HepG2 (cell line): ENCODE measurements around the gene ZNF20. TPM values are rescaled to one million over a fixed set of nuclear protein-coding genes. Genes with fewer than 3 reads are reported as not detected.

ENCODE experiments used
- ARNT ChIP-seq: fragments of 450-650 bp; IDR thresholded peaks from 2 replicates; pipeline ENCODE4 v1.6.1; 2017
- EP300 ChIP-seq, 3 experiments: sonication (generic) in 1 of 3; formaldehyde crosslinking in 1 of 3; IDR thresholded peaks; 2 replicates each; pipeline versions ENCODE4 v1.5.1 to v1.6.1; 2011 to 2020; ENCODE audit warnings: low read depth in 2 of 3, low read length in 2 of 3, borderline replicate concordance in 1 of 3, improper control_type of control experiment in 1 of 3, mild to moderate bottlenecking in 1 of 3, missing genetic modification reagents in 1 of 3, moderate library complexity in 1 of 3
- GLMP ChIP-seq: sonication (generic); formaldehyde crosslinking; IDR thresholded peaks from 2 replicates; pipeline ENCODE4 v1.9.0; 2021; ENCODE audit warnings: missing genetic modification reagents, mild to moderate bottlenecking, borderline replicate concordance
- GTF3A ChIP-seq: sonication (generic); formaldehyde crosslinking; conservative IDR thresholded peaks from 2 replicates; pipeline ENCODE4 v1.4.0; 2020; ENCODE audit warnings: mild to moderate bottlenecking, missing genetic modification reagents
- IRX3 ChIP-seq: sonication (generic); formaldehyde crosslinking; IDR thresholded peaks from 2 replicates; pipeline ENCODE4 v1.8.1; 2023; ENCODE audit warnings: mild to moderate bottlenecking, low read depth, missing genetic modification reagents, borderline replicate concordance
- KLF11 ChIP-seq: IDR thresholded peaks from 2 replicates; pipeline ENCODE4 v1.6.1; 2016; ENCODE audit warnings: missing compliant biosample characterization
- MED13 ChIP-seq: sonication (generic); formaldehyde crosslinking; IDR thresholded peaks from 2 replicates; pipeline ENCODE4 v1.5.0; 2020; ENCODE audit warnings: missing genetic modification reagents
- MED8 ChIP-seq: sonication (generic); formaldehyde crosslinking; IDR thresholded peaks from 2 replicates; pipeline ENCODE4 v1.8.1; 2023; ENCODE audit warnings: mild to moderate bottlenecking, missing genetic modification reagents; ENCODE audit not compliant: insufficient replicate concordance
- PHF20 ChIP-seq: sonication (generic); formaldehyde crosslinking; IDR thresholded peaks from 2 replicates; pipeline ENCODE4 v1.5.0; 2020; ENCODE audit warnings: mild to moderate bottlenecking, missing genetic modification reagents
- PLSCR1 ChIP-seq: sonication (generic); formaldehyde crosslinking; IDR thresholded peaks from 2 replicates; pipeline ENCODE4 v1.5.0; 2020; ENCODE audit warnings: missing genetic modification reagents, mild to moderate bottlenecking, borderline replicate concordance
- POLR2AphosphoS5 ChIP-seq: IDR thresholded peaks from 2 replicates; pipeline ENCODE4 v1.6.1; 2012; ENCODE audit warnings: low read depth, low read length
- RBM39 ChIP-seq: fragments of 200-400 bp; formaldehyde crosslinking; IDR thresholded peaks from one replicate; pipeline ENCODE4 v1.6.1; 2018; ENCODE audit warnings: antibody characterized with exemption, mild to moderate bottlenecking, low read depth, low read length; ENCODE audit not compliant: poor library complexity, severe bottlenecking
- SKI ChIP-seq: fragments of 450-650 bp; IDR thresholded peaks from one replicate; pipeline ENCODE4 v1.6.1; 2018; ENCODE audit warnings: mild to moderate bottlenecking; ENCODE audit not compliant: partially characterized antibody
- SRF ChIP-seq: IDR thresholded peaks from 2 replicates; pipeline ENCODE4 v1.6.1; 2011; ENCODE audit warnings: mild to moderate bottlenecking, low read depth, low read length, moderate library complexity
- TOE1 ChIP-seq: sonication (generic); formaldehyde crosslinking; IDR thresholded peaks from 2 replicates; pipeline ENCODE4 v1.4.0; 2020; ENCODE audit warnings: mild to moderate bottlenecking, missing genetic modification reagents
- ZC3H13 ChIP-seq: sonication (generic); formaldehyde crosslinking; IDR thresholded peaks from 2 replicates; pipeline ENCODE4 v1.8.1; 2023; ENCODE audit warnings: mild to moderate bottlenecking, missing genetic modification reagents, moderate library complexity
- ZNF12 ChIP-seq: sonication (generic); formaldehyde crosslinking; IDR thresholded peaks from 2 replicates; pipeline ENCODE4 v1.5.0; 2020; ENCODE audit warnings: missing genetic modification reagents
- ZNF44 ChIP-seq: sonication (generic); formaldehyde crosslinking; IDR thresholded peaks from 2 replicates; pipeline ENCODE4 v1.5.1; 2020; ENCODE audit warnings: mild to moderate bottlenecking, missing genetic modification reagents
- ZNF567 ChIP-seq: sonication (generic); formaldehyde crosslinking; IDR thresholded peaks from 2 replicates; pipeline ENCODE4 v1.8.1; 2023; ENCODE audit warnings: mild to moderate bottlenecking, missing genetic modification reagents, borderline replicate concordance
- ZNF788 ChIP-seq: sonication (generic); formaldehyde crosslinking; IDR thresholded peaks from 2 replicates; pipeline ENCODE4 v1.5.0; 2020; ENCODE audit warnings: mild to moderate bottlenecking, missing genetic modification reagents, borderline replicate concordance
- ZSCAN22 ChIP-seq: sonication (generic); formaldehyde crosslinking; IDR thresholded peaks from 2 replicates; pipeline ENCODE4 v1.4.0; 2020; ENCODE audit warnings: mild to moderate bottlenecking, missing genetic modification reagents
- polyA plus RNA-seq, 8 experiments: library from polyadenylated mRNA; depleted of rRNA in 3 of 8; stranded (reverse) in 7 of 8; unstranded in 1 of 8; fragments of >200 nt; fragmentation: Illumina TruSeq in 4 of 8; extraction: Trizol in 4 of 8; gene quantifications; 2 replicates each; pipeline versions ENCODE4 v1.2.1 to v1.2.3, GENCODE V29; 2011 to 2016; ENCODE audit warnings: low read depth in 4 of 8, missing spikeins in 1 of 8, mixed read lengths in 1 of 8; ENCODE audit not compliant: insufficient read depth in 1 of 8
- total RNA-seq, 5 experiments: library from RNA; depleted of rRNA; stranded (reverse); fragments of >200 nt; fragmentation: Illumina TruSeq; extraction: Trizol; gene quantifications; 2 replicates each; pipeline ENCODE4 v1.2.3, GENCODE V29; 2016; ENCODE audit warnings: low read depth in 1 of 5
- TF ChIP-seq, protein P1 (sequence below): sonication (generic); formaldehyde crosslinking; IDR thresholded peaks from 2 replicates; pipeline ENCODE4 v1.9.0; 2021; ENCODE audit warnings: mild to moderate bottlenecking, missing genetic modification reagents

ZNF20 gene
- total and polyA plus RNA-seq, 2 of the 13 experiments (the other 11 are each of a cell fraction or from before 2014, with no cell fraction given) = 1.6 to 8.0 TPM

- TF ChIP-seq, protein P1, sequence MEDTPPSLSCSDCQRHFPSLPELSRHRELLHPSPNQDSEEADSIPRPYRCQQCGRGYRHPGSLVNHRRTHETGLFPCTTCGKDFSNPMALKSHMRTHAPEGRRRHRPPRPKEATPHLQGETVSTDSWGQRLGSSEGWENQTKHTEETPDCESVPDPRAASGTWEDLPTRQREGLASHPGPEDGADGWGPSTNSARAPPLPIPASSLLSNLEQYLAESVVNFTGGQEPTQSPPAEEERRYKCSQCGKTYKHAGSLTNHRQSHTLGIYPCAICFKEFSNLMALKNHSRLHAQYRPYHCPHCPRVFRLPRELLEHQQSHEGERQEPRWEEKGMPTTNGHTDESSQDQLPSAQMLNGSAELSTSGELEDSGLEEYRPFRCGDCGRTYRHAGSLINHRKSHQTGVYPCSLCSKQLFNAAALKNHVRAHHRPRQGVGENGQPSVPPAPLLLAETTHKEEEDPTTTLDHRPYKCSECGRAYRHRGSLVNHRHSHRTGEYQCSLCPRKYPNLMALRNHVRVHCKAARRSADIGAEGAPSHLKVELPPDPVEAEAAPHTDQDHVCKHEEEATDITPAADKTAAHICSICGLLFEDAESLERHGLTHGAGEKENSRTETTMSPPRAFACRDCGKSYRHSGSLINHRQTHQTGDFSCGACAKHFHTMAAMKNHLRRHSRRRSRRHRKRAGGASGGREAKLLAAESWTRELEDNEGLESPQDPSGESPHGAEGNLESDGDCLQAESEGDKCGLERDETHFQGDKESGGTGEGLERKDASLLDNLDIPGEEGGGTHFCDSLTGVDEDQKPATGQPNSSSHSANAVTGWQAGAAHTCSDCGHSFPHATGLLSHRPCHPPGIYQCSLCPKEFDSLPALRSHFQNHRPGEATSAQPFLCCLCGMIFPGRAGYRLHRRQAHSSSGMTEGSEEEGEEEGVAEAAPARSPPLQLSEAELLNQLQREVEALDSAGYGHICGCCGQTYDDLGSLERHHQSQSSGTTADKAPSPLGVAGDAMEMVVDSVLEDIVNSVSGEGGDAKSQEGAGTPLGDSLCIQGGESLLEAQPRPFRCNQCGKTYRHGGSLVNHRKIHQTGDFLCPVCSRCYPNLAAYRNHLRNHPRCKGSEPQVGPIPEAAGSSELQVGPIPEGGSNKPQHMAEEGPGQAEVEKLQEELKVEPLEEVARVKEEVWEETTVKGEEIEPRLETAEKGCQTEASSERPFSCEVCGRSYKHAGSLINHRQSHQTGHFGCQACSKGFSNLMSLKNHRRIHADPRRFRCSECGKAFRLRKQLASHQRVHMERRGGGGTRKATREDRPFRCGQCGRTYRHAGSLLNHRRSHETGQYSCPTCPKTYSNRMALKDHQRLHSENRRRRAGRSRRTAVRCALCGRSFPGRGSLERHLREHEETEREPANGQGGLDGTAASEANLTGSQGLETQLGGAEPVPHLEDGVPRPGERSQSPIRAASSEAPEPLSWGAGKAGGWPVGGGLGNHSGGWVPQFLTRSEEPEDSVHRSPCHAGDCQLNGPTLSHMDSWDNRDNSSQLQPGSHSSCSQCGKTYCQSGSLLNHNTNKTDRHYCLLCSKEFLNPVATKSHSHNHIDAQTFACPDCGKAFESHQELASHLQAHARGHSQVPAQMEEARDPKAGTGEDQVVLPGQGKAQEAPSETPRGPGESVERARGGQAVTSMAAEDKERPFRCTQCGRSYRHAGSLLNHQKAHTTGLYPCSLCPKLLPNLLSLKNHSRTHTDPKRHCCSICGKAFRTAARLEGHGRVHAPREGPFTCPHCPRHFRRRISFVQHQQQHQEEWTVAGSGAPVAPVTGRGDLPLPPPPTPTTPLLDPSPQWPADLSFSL (CRISPR knock-in tag) = no peak
- TF ChIP-seq SKI = no peak
- no peak for TF ChIP-seq ZNF567 (CRISPR knock-in tag)
- TF ChIP-seq POLR2AphosphoS5 = peak; percentile 70
- TF ChIP-seq ZSCAN22 (CRISPR knock-in tag) = no peak
- no peak; the same call in 1 of the 2 replicates for TF ChIP-seq MED13 (CRISPR knock-in tag)
- TF ChIP-seq TOE1 (CRISPR knock-in tag) = no peak
- peak; percentile 22 for TF ChIP-seq RBM39
- no peak for TF ChIP-seq GLMP
- TF ChIP-seq ARNT = no peak
- no peak for TF ChIP-seq IRX3 (CRISPR knock-in tag)
- TF ChIP-seq PHF20 = peak; percentile 68; the same call in 1 of the 2 replicates
- TF ChIP-seq ZNF788 (CRISPR knock-in tag) = peak; percentile 57; the same call in 1 of the 2 replicates
- no peak for TF ChIP-seq PLSCR1 (CRISPR knock-in tag)
- TF ChIP-seq ZNF12 (CRISPR knock-in tag) = no peak
- TF ChIP-seq ZC3H13 (CRISPR knock-in tag) = no peak
- no peak for TF ChIP-seq GTF3A
- TF ChIP-seq SRF = no peak
- TF ChIP-seq KLF11 (CRISPR knock-in tag) = no peak
- TF ChIP-seq EP300 (IDR thresholded peaks at IDR 0.05; ENCODE audit: low read depth in 2 of 2, low read length in 2 of 2) = no peak
- TF ChIP-seq EP300 (CRISPR knock-in tag; IDR thresholded peaks at IDR 0.05; ENCODE audit: borderline replicate concordance) = no peak
- TF ChIP-seq MED8 (CRISPR knock-in tag) = no peak
- 0 out of 2 replicates have a peak, but pooled peaks have one; percentile 23 for TF ChIP-seq ZNF44 (CRISPR knock-in tag)
Observed at GRCh38 chr19:12139885-12140544, at the start of gene ZNF20 (continued).
